Stomach smooth muscle (tissue), 2 donors: ENCODE results near the gene ADAT3.

Source experiments
- H3K27ac ChIP-seq: one replicate; pipeline ENCODE4 v1.7.0; 2013; ENCODE audit warnings: mild to moderate bottlenecking, low read length, inconsistent platforms
- H3K27me3 ChIP-seq, 2 donors: one replicate each; pipeline ENCODE4 v1.7.0; 2013; ENCODE audit warnings: low read length in 2 of 2; ENCODE audit not compliant: insufficient read depth in 2 of 2, control insufficient read depth in 1 of 2
- H3K36me3 ChIP-seq, 2 donors: one replicate each; pipeline ENCODE4 v1.7.0; 2013; ENCODE audit warnings: low read length in 2 of 2; ENCODE audit not compliant: control insufficient read depth in 2 of 2, insufficient read depth in 2 of 2
- H3K4me1 ChIP-seq: one replicate; pipeline ENCODE4 v1.7.0; 2013; ENCODE audit warnings: low read length; ENCODE audit not compliant: control insufficient read depth, insufficient read depth
- H3K4me3 ChIP-seq, 2 donors: one replicate each; pipeline ENCODE4 v1.7.0; 2013; ENCODE audit warnings: low read length in 2 of 2
- H3K9ac ChIP-seq, 2 donors: one replicate each; pipeline ENCODE4 v1.7.0; 2013; ENCODE audit warnings: low read length in 2 of 2, mild to moderate bottlenecking in 1 of 2
- H3K9me3 ChIP-seq, 2 donors: one replicate each; pipeline ENCODE4 v1.7.0; 2013; ENCODE audit warnings: low read length in 2 of 2; ENCODE audit not compliant: control insufficient read depth in 2 of 2
- donor health status: healthy.
- donor health status: Pancreatic carcinoma.

Gene ADAT3

GRCh38 chr19:1907563-1908363 is 2.6 kb downstream of the ADAT3 start:
- Histone ChIP-seq H3K9me3 (no peaks in the 10 kb centered on the region), H3K27me3 (no peaks in the 10 kb centered on the region), H3K27ac (no peak overlapping the region), H3K4me1 (peaks cover 17% of the 10 kb centered on the region), H3K9ac (no peak overlapping the region), H3K36me3 (no peaks in the 10 kb centered on the region), H3K4me3 (no peak overlapping the region)

- no peaks in the 10 kb centered on the region for H3K27me3 ChIP-seq
- H3K9ac ChIP-seq, result no peak overlapping the region
- no peak overlapping the region for H3K27ac ChIP-seq
- peaks cover 0 to 2% of the 10 kb centered on the region in 2 donors for H3K36me3 ChIP-seq
- no peaks in the 10 kb centered on the region for H3K9me3 ChIP-seq
- no peak overlapping the region for H3K4me3 ChIP-seq
- peaks cover 17% of the 10 kb centered on the region for H3K4me1 ChIP-seq
Observed at GRCh38 chr19:1908364-1908678, 3.1 kb downstream of the ADAT3 start.

GRCh38 chr19:1909761-1910080 is 4.5 kb downstream of the ADAT3 start:
- Histone ChIP-seq H3K27me3 (no peaks in the 10 kb centered on the region), H3K9me3 (no peaks in the 10 kb centered on the region), H3K27ac (no peak overlapping the region), H3K4me1 (peaks cover 15% of the 10 kb centered on the region), H3K36me3 (peaks cover 0 to 2% of the 10 kb centered on the region in 2 donors), H3K9ac (no peak overlapping the region), H3K4me3 (no peak overlapping the region)

GRCh38 chr19:1910177-1910576 is 5.0 kb downstream of the ADAT3 start:
- H3K27ac ChIP-seq, result no peak overlapping the region
- H3K27me3 ChIP-seq, result no peaks in the 10 kb centered on the region
- H3K9me3 ChIP-seq, result no peaks in the 10 kb centered on the region
- no peak overlapping the region for H3K9ac ChIP-seq
- no peak overlapping the region for H3K4me3 ChIP-seq
- peaks cover 3 to 4% of the 10 kb centered on the region in 2 donors for H3K36me3 ChIP-seq
- peaks cover 13% of the 10 kb centered on the region for H3K4me1 ChIP-seq

GRCh38 chr19:1911098-1911497 is 5.9 kb downstream of the ADAT3 start:
- H3K4me3 ChIP-seq, result no peak overlapping the region
- H3K9ac ChIP-seq, result no peak overlapping the region
- H3K9me3 ChIP-seq, result no peaks in the 10 kb centered on the region
- no peak overlapping the region for H3K27ac ChIP-seq
- peaks cover 7% of the 10 kb centered on the region for H3K4me1 ChIP-seq
- no peaks in the 10 kb centered on the region for H3K27me3 ChIP-seq
- H3K36me3 ChIP-seq, result peaks cover 4% of the 10 kb centered on the region in 2 donors

GRCh38 chr19:1911995-1912394 is 6.8 kb downstream of the ADAT3 start:
- Histone ChIP-seq H3K4me1 (peaks cover 7% of the 10 kb centered on the region), H3K27ac (no peak overlapping the region), H3K9me3 (no peaks in the 10 kb centered on the region), H3K36me3 (peaks cover 4% of the 10 kb centered on the region in 2 donors), H3K9ac (no peak overlapping the region), H3K27me3 (no peaks in the 10 kb centered on the region), H3K4me3 (no peak overlapping the region)

- H3K27ac ChIP-seq, result no peak overlapping the region
- no peaks in the 10 kb centered on the region for H3K9me3 ChIP-seq
- peaks cover 4 to 5% of the 10 kb centered on the region in 2 donors for H3K36me3 ChIP-seq
- H3K9ac ChIP-seq, result no peak overlapping the region
- no peak overlapping the region for H3K4me3 ChIP-seq
- H3K27me3 ChIP-seq, result no peaks in the 10 kb centered on the region
- H3K4me1 ChIP-seq, result peaks cover 7% of the 10 kb centered on the region
Observed at GRCh38 chr19:1912760-1913505, 7.7 kb downstream of the ADAT3 start.

- Histone ChIP-seq H3K4me3 (no peak overlapping the region), H3K36me3 (peaks cover 4 to 8% of the 10 kb centered on the region in 2 donors), H3K4me1 (peaks cover 7% of the 10 kb centered on the region), H3K27me3 (no peaks in the 10 kb centered on the region), H3K9me3 (no peaks in the 10 kb centered on the region), H3K27ac (no peak overlapping the region), H3K9ac (no peak overlapping the region)
Observed at GRCh38 chr19:1913781-1914577, 8.8 kb downstream of the ADAT3 start.

- no peak overlapping the region for H3K9ac ChIP-seq
- peaks cover 4 to 8% of the 10 kb centered on the region in 2 donors for H3K36me3 ChIP-seq
- no peaks in the 10 kb centered on the region for H3K27me3 ChIP-seq
- no peak overlapping the region for H3K4me3 ChIP-seq
- H3K4me1 ChIP-seq, result no peaks in the 10 kb centered on the region
- H3K27ac ChIP-seq, result no peak overlapping the region
- no peaks in the 10 kb centered on the region for H3K9me3 ChIP-seq
Observed at GRCh38 chr19:1914826-1915341, 9.7 kb downstream of the ADAT3 start.

GRCh38 chr19:1917146-1917545 is 11.9 kb downstream of the ADAT3 start:
- Histone ChIP-seq H3K36me3 (peaks cover 6 to 13% of the 10 kb centered on the region in 2 donors), H3K9me3 (no peaks in the 10 kb centered on the region), H3K4me3 (no peak overlapping the region), H3K27me3 (no peaks in the 10 kb centered on the region), H3K4me1 (no peaks in the 10 kb centered on the region), H3K9ac (no peak overlapping the region), H3K27ac (no peak overlapping the region)
